Heart left ventricle (tissue), 13 donors: ENCODE results near the gene PDZD7.

Source experiments
- POLR2A ChIP-seq, 2 donors: fragments of 450-650 bp; IDR thresholded peaks; one replicate each; pipeline ENCODE4 v1.6.1; 2017; ENCODE audit warnings: antibody characterized with exemption in 2 of 2, mild to moderate bottlenecking in 2 of 2, moderate library complexity in 2 of 2
- TF ChIP-seq, protein P1 (sequence below), 12 donors: fragments of 200-600 bp; sonication (generic) in 4 of 12; IDR thresholded peaks; one replicate each; pipeline versions ENCODE4 v1.5.0 to v1.8.0; 2018 to 2022; ENCODE audit warnings: antibody characterized with exemption in 12 of 12, mild to moderate bottlenecking in 5 of 12
- donor health status: ischemic (EF 13 %, LVEDD 7.1; RV severe dilation, severe dysfunction).
- donor health status: DM: no; HTN: yes; CAD: no.
- donor health status: DM: no; HTN: no; CAD: no.
- donor health status: ischemic (EF 25% LVEDD 6.9; RV normal size, moderate dysfunction).
- donor health status: ischemic (EF 25% LVEDD 5.7; RV mildly dilated, moderate dysfunction).
- donor health status: ischemic (EF 35%, LVEDD 5.7; RV mildly dilated, moderate dysfunction).
- donor health status: nonischemic (EF 11% LVEDD 7.7; RV severe dilation, severe dysfunction).
- donor health status: DM: yes; HTN: yes; CAD: no.
- donor health status: PGD.
- donor health status: ischemic (EF 29% LVEDD 5.4; RV normal size, mild dysfunction).
- donor health status: nonischemic (EF 23%, LVEDD 6.1; RV moderate dilation, normal function).

DNA sequence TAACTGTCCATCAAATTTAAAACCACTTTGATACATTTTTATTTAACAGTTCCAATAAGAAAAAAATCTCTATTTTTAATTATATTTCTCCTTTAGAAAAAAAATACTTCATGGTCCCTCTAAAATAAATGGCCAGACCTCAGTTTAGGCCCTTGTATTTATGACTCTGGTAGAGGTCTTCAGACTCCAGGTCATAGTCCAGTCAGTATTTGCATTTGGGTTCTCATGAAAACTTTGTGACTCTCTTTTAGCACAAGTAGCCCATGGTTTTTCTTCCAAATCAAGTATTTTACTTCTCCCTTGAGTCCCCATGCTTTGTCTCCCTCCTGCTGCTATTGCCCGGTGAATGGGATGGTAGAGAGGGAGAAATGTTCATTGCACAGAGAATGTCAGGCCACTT is 67.1 kb downstream of the PDZD7 start:
- TF ChIP-seq, protein P1, sequence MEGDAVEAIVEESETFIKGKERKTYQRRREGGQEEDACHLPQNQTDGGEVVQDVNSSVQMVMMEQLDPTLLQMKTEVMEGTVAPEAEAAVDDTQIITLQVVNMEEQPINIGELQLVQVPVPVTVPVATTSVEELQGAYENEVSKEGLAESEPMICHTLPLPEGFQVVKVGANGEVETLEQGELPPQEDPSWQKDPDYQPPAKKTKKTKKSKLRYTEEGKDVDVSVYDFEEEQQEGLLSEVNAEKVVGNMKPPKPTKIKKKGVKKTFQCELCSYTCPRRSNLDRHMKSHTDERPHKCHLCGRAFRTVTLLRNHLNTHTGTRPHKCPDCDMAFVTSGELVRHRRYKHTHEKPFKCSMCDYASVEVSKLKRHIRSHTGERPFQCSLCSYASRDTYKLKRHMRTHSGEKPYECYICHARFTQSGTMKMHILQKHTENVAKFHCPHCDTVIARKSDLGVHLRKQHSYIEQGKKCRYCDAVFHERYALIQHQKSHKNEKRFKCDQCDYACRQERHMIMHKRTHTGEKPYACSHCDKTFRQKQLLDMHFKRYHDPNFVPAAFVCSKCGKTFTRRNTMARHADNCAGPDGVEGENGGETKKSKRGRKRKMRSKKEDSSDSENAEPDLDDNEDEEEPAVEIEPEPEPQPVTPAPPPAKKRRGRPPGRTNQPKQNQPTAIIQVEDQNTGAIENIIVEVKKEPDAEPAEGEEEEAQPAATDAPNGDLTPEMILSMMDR (IDR thresholded peaks at IDR 0.05), result no peak
- TF ChIP-seq POLR2A (IDR thresholded peaks at IDR 0.05), result no peak
